GM10847 (cell line): ENCODE data around the gene LTB.
A peak's percentile ranks its signal among the peaks of the same experiment; 100 is the strongest.

Experiments
- POLR2A ChIP-seq: IDR thresholded peaks from 2 replicates; pipeline ENCODE4 v1.6.1; 2011; ENCODE audit not compliant: insufficient read length; ENCODE audit errors: extremely low read depth

Gene LTB, protein sequence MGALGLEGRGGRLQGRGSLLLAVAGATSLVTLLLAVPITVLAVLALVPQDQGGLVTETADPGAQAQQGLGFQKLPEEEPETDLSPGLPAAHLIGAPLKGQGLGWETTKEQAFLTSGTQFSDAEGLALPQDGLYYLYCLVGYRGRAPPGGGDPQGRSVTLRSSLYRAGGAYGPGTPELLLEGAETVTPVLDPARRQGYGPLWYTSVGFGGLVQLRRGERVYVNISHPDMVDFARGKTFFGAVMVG

DNA sequence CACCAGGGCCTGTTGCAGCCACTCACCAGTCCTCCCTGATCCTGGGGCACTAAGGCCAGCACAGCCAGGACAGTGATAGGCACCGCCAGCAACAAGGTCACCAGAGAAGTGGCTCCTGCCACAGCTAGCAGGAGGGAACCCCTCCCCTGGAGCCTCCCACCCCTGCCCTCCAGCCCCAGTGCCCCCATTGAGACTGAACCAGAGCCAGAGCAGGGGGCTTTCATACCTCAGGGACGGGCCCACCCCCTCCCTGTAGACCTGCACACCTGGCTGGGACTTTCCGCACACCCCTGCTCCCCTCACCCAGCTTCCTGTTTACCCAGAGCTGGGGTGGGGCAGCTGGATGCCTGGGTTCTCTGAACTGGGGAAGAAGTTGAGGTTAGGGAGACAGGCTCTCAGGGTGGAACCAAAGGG lies at the start of gene LTB:
TSS of gene LTB (minus strand) at position 195 of the 414 bp plus-strand sequence. CDS start at position 188, 7 bp downstream.
- TF ChIP-seq POLR2A: no peak

DNA sequence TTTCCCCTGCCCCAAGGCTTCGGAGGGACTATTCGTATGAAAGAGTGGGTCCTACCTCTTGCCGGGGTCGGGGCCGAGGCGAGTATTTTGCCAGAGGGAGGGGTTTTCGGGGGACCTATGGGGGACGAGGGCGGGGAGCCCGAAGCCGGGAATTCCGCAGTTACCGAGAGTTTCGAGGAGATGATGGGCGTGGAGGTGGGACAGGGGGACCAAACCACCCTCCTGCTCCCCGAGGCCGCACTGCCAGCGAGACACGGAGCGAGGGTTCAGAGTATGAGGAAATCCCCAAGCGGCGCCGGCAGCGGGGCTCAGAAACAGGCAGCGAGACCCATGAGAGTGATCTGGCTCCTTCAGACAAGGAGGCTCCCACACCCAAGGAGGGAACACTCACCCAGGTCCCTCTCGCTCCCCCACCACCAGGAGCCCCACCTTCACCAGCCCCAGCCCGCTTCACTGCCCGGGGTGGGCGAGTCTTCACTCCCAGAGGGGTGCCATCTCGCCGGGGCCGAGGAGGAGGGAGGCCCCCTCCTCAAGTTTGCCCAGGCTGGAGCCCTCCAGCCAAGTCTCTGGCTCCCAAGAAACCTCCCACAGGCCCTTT lies 49.6 kb upstream of the LTB start:
- TF ChIP-seq POLR2A: no peak

DNA sequence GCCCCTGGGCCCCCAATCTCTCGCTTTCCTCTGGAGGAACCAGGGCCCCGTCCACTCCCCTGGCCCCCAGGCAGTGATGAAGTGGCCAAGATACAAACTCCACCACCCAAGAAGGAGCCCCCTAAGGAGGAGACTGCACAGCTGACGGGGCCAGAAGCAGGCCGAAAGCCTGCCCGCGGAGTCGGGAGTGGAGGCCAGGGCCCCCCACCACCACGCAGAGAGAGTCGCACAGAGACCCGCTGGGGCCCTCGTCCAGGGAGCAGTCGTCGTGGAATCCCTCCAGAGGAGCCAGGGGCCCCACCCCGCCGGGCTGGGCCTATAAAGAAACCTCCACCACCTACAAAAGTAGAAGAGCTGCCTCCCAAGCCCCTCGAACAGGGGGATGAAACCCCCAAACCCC lies 49.0 kb upstream of the LTB start:
- no peak for TF ChIP-seq POLR2A

DNA sequence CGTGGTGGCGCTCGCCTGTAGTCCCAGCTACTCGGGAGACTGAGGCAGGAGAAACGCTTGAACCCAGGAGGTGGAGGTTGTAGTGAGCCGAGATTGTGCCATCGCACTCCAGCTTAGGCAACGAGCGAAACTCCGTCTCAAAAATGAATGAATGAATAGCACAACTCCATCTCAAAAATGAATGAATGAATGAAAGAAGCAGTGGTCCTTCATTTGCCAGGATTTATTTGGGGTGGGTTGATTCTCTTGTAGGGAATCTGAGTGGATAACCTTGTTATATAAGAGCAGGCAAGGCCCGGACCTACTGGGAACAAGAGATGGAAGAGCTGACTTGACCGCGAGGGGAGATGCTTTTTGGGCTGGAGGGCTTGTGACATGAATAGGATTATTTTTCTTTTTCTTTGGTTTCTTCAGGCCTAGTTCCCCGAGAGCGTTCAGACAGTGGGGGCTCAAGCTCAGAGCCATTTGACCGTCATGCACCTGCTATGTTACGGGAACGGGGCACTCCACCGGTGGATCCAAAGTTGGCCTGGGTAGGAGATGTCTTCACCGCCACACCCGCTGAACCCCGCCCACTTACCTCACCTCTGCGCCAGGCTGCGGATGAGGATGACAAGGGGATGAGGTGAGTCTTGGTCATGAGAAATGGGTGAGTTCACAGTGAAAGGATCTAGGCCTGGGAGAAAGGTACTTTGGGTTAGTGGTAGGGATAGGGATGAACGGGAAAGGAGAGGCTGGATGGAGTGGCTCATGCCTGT lies 48.1 kb upstream of the LTB start:
- no peak for TF ChIP-seq POLR2A

DNA sequence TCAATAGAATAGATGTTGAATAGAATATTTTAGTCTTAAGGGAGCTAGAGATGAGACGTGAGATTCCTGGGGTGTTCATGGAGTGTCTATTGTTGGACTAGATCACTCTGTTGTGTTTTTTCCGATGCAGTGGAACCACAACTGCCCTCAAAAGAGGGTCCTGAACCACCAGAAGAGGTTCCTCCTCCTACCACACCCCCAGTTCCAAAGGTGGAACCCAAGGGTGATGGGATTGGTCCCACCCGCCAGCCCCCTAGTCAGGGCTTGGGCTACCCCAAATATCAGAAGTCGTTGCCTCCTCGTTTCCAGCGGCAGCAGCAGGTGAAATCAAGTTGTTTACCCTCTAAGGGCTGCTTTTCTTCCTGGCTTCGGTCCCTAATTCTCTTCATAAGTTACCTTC lies 46.8 kb upstream of the LTB start:
- no peak for TF ChIP-seq POLR2A

DNA sequence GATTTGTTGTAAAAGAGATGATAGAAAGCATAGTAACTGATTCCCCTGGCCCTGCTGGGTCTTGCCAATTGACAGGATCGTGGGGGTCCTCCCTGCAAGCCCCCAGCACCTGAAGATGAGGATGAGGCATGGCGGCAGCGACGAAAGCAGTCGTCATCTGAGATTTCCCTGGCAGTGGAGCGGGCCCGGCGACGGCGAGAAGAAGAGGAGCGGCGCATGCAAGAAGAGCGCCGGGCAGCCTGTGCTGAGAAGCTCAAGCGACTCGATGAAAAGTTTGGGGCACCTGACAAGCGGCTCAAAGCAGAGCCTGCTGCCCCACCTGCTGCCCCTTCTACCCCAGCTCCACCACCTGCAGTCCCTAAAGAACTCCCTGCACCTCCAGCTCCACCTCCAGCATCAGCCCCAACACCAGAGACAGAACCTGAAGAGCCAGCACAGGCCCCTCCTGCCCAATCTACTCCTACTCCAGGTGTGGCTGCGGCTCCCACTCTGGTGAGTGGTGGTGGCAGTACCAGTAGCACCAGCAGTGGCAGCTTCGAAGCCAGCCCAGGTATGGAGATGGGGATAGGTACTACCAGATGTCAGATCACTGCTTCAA lies 45.6 kb upstream of the LTB start:
- TF ChIP-seq POLR2A: no peak

DNA sequence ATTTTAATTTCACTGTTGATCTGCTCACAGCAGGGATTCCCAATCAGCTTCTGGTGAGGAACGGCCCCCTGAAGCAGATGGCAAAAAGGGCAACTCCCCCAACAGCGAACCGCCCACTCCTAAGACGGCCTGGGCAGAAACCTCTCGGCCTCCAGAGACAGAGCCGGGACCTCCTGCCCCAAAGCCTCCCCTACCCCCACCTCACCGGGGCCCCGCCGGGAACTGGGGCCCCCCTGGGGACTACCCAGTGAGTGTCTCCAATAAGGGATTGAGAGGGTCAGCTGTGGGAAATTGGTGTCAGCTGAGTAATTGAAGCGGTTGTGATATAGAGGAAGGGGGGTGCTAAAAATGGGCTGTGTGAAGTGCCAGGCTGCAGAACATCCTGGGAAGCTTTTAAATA lies 44.7 kb upstream of the LTB start:
- TF ChIP-seq POLR2A: no peak

DNA sequence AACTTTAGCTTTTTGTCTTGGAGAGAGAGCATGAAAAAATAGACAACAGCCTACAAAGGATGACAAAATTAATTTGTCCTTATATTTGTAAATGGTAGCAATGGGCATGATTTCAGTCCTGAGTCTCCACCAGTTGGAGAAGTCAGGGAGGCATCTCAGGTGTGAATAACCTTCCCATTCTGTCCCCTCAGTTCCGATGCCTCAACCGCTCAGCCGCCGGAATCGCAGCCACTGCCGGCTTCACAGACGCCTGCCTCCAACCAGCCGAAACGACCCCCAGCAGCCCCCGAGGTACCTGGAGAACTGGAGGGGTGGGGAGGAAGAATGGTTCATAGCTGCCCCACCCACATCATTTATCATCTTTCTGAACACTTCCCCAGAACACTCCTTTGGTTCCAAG lies 41.8 kb upstream of the LTB start:
- no peak for TF ChIP-seq POLR2A

DNA sequence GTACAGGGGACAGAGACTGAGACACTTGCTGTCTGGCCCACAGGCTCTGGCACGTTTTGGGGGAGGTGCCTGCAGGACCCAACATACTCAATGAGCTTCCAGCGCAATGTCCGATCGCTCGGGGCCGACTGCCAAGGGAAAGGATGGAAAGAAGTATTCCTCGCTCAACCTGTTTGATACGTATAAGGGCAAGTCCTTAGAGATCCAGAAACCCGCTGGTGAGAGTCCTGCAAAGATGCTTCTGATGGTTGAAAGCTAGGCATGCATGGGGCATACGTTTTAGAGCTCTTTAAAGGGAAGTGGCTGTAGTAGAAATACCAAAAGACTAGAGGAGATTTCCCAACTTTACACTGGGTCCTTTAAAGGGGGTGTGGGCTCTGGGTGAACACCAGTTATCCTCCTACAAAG lies 40.5 kb upstream of the LTB start:
- no peak for TF ChIP-seq POLR2A

DNA sequence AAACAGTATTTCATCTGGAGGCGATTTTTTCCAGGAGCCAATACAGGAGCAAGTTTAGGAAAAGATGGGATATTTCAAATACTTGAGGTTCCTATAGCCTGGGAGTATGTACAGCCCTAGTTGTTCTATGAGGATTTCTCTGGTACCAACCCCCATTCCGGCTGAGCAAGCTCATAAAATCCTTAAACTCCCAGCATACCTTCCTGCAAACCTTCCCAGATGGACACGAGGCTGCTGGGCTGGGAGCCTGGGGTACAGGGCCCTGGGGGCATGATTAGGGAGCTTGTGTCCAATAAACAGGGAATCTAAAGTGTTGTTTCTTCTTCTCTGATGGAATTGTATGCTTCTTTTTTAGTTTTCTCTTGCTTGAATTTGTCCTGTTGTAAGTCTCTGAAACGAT lies 39.8 kb upstream of the LTB start:
- TF ChIP-seq POLR2A: no peak

DNA sequence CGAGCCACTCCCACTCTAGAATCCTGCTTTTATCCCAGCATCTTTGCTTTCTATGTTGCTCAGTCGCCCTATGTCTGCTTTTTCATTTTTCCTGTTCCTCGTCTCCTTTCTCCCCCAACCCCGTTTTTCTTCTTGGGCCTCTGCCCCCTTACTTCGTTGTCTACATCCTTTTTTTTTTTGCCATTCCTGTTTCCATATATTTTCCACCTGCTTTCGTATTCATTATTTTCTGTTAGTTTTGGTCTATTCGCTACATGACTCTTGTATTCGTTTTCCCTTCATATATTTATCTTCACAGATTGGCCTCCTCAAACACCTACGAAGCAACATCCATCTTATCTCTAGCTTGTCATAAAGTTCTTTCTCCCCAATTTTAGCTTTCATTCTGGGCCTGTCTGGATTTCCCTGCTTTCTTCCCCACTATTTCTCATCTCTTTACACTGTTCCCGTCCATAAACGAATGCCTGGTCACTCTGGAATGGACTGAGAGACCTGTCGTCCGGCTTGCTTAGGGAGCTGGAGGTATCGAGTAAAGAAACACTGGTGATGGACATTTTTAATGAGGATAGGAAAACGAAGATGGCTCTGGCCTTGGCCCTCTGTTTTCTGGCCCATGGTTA lies 39.2 kb upstream of the LTB start:
- no peak for TF ChIP-seq POLR2A

DNA sequence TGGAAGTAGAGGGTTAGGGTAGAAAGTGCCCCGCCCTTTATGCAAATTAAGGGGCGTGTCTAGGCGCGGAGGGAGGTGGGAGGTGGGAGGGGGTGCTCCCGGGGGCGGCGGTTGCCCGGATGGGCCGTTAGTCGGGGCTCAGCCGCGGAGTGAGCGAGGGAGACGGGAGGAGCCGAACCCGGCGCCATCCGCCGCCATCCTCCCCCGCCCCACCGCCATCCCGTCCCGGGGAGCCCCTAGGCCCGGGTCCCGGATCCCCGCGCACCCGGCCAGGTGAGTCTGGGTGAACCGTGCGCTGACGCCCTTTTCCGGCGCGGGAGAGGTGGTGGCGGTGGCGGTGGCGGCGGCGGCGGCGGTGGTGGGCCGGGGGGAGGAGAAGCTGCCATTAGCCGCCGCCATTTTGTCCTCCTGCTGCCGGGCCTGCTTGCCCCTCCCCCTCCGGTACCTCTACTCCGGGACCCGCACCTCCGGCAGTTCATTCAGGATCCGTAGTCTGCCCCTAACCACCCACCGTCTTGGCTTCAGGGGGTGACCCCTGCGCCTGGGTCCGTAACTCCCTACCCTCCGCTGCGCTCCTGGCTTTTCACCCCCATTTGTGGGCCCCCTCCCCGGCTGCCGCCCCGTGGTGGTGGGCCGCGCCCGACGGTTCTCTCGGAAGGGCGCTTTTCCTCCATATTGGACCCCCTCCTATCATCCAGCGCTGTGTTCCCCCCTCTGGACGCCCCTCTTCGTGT lies 38.5 kb upstream of the LTB start, which contains the start of gene PRRC2A:
TSS of gene PRRC2A (plus strand) at position 130 of the 734 bp plus-strand sequence. CDS start 2,075 bp downstream, outside the sequence.
- TF ChIP-seq POLR2A: peak; percentile 60

DNA sequence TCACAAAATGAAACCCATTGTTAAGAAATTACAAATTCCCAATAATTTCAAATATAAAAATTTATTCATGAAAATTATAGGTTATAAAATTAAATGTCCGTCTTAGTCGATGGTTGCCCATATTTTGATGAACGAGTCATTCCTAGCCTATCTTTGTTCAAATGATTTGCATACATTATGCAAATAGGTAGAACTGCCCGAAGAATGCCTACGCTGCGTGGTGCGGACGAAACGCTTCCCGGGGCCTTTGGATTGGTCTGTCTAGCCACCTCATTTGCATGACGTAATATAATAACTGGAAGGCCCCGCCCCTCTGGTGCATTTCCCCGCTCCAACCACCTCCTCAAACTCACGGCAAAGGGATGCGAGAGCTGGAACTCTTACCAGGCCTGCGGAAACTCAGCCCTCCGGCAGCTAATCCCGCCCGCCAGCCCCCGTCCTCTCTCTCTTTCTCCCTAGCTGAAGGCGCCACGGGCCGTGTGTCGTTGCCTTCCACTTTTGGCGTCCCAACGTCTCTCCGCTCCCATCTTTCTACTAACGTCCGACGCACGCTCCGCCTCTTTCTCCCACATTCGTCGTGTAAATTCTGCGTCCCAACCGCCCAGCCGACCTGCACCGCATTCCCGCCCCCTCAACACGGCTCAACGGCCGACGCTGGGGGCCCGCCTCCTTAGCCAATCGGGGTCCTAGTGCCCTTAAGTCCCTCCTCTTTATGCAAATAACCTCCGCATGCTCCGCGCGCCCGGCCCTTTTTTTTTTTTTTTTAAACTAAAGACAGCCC lies 37.8 kb upstream of the LTB start:
- TF ChIP-seq POLR2A: peak; percentile 84

DNA sequence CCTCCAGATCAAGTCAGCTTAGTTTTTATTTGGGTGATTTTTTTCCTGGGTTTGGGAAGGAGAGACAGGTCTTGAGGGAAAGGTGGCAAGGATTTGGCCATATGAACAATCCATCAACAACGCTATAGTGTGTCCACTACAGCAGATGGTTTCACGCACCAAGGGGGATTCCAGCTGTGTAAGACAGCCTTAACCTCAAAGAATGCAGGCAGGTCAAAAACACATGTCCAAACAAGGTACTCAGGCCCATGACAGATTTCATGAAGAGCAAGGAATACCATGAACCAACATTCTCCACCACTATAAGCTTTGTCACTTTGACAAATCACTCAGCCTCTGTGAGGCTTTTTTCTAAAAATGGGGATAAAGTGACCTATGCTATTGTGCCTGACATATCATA lies 34.8 kb upstream of the LTB start:
- TF ChIP-seq POLR2A: no peak
